ENCODE results near the gene COX8C. TPM values are rescaled to one million over a fixed set of nuclear protein-coding genes. Genes with fewer than 3 reads are reported as not detected.

COX8C gene
- total and polyA plus RNA-seq, 8 donors, result 0.36 to 0.44 (median 0.40) TPM; not detected in 4

- peak in 1 of 2 donors; percentile 15 for TF ChIP-seq CTCF (IDR thresholded peaks at IDR 0.05)
- ATAC-seq (peak; percentile 97), DNase-seq (peak; percentile 93 to 99 (median 96))
- Histone ChIP-seq H3K27ac (peak within 1 kb of the TSS; percentile 96), H3K9me3 (peaks cover 0 to 5% of the 10 kb centered on the region in 2 donors), H3K4me3 (peak within 1 kb of the TSS; percentile 67 to 89), H3K36me3 (no peaks in the 10 kb centered on the region), H3K4me1 (peaks cover 4 to 48% of the 10 kb centered on the region in 2 donors), H3K27me3 (no peaks in the 10 kb centered on the region)
- intact Hi-C loops (cut with DNase I), result no loop called here
Measured at GRCh38 chr14:93332853-93333630, 13.9 kb upstream of the COX8C start, which contains the start of gene BTBD7. BTBD7 (minus strand) TSS chr14:93333036; CDS start chr14:93296051, 36,985 bp downstream.

GRCh38 chr14:93333631-93334103 lies 13.3 kb upstream of the COX8C start:
- intact Hi-C loops (cut with DNase I), result no loop called here
- H3K27ac ChIP-seq, result peak overlapping the region; percentile 96
- no peak for TF ChIP-seq CTCF (IDR thresholded peaks at IDR 0.05)
- no peaks in the 10 kb centered on the region for H3K27me3 ChIP-seq
- H3K36me3 ChIP-seq, result no peaks in the 10 kb centered on the region
- peaks cover 0 to 5% of the 10 kb centered on the region in 2 donors for H3K9me3 ChIP-seq
- no peak for ATAC-seq
- peak overlapping the region; percentile 67 to 89 for H3K4me3 ChIP-seq
- H3K4me1 ChIP-seq, result peaks cover 4 to 41% of the 10 kb centered on the region in 2 donors
- no peak for DNase-seq

- no peaks in the 10 kb centered on the region for H3K27me3 ChIP-seq
- peaks cover 0 to 5% of the 10 kb centered on the region in 2 donors for H3K9me3 ChIP-seq
- peaks cover 0 to 8% of the 10 kb centered on the region in 2 donors for H3K4me1 ChIP-seq
- ATAC-seq (no peak), DNase-seq (no peak)
- no peak overlapping the region for H3K27ac ChIP-seq
- no peak overlapping the region for H3K4me3 ChIP-seq
- H3K36me3 ChIP-seq, result no peaks in the 10 kb centered on the region
- intact Hi-C loops (cut with DNase I), result no loop called here
- no peak for TF ChIP-seq CTCF (IDR thresholded peaks at IDR 0.05)
Measured at GRCh38 chr14:93337143-93337753, 9.7 kb upstream of the COX8C start.

GRCh38 chr14:93337884-93338283 lies 9.1 kb upstream of the COX8C start:
- DNase-seq (no peak), ATAC-seq (no peak)
- Histone ChIP-seq H3K36me3 (no peaks in the 10 kb centered on the region), H3K9me3 (peaks cover 0 to 5% of the 10 kb centered on the region in 2 donors), H3K4me3 (no peak overlapping the region), H3K27ac (no peak overlapping the region), H3K4me1 (peaks cover 0 to 8% of the 10 kb centered on the region in 2 donors), H3K27me3 (no peaks in the 10 kb centered on the region)
- TF ChIP-seq CTCF (IDR thresholded peaks at IDR 0.05), result no peak
- intact Hi-C loops (cut with DNase I), result no loop called here

GRCh38 chr14:93343266-93343665 lies 3.7 kb upstream of the COX8C start:
- TF ChIP-seq CTCF (IDR thresholded peaks at IDR 0.05), result no peak
- Histone ChIP-seq H3K9me3 (peaks cover 0 to 3% of the 10 kb centered on the region in 2 donors), H3K4me3 (no peak overlapping the region), H3K36me3 (no peaks in the 10 kb centered on the region), H3K27me3 (no peaks in the 10 kb centered on the region), H3K4me1 (no peaks in the 10 kb centered on the region), H3K27ac (no peak overlapping the region)
- DNase-seq (no peak), ATAC-seq (no peak)
- intact Hi-C loops (cut with DNase I), result no loop called here

Data from left lung (tissue), 10 donors.